AG04450 (cell line): Measurements from ENCODE around the gene BCS1L. TPM values are rescaled to one million over a fixed set of nuclear protein-coding genes. Genes with fewer than 3 reads are reported as not detected.

ENCODE experiments used
- CTCF ChIA-PET: fragments of 300-600, 350-600 bp; formaldehyde crosslinking; extraction: SDS; loops from one replicate; lab custom pipeline; 2022; ENCODE audit warnings: antibody characterized with exemption, inconsistent platforms; lab: Charles Lee
- POLR2A ChIA-PET: fragments of 350-600 bp; formaldehyde crosslinking; extraction: SDS; loops from one replicate; lab custom pipeline; 2021; ENCODE audit warnings: antibody characterized with exemption, inconsistent platforms; lab: Yijun Ruan, JAX
- DNase-seq: peaks from one replicate; pipeline ENCODE4 v3.0.0-alpha.2; 2011; ENCODE audit warnings: low read depth, low spot score
- H3K27ac ChIP-seq: one replicate; pipeline ENCODE4 v1.5.1; 2012; ENCODE audit warnings: low read depth, low read length, control low read depth
- H3K27me3 ChIP-seq: one replicate; pipeline ENCODE4 v1.6.0; 2012; ENCODE audit warnings: low read length; ENCODE audit not compliant: control insufficient read depth, insufficient read depth
- H3K4me3 ChIP-seq: 2 replicates; pipeline ENCODE4 v1.5.1; 2011; ENCODE audit warnings: mild to moderate bottlenecking, low read depth, low read length, control low read depth
- H3K9me3 ChIP-seq: 2 replicates; pipeline ENCODE4 v1.5.1; 2012; ENCODE audit warnings: low read length; ENCODE audit not compliant: control insufficient read depth, insufficient read depth
- polyA plus RNA-seq: library from polyadenylated mRNA; depleted of rRNA; stranded (reverse); fragments of >200 nt; gene quantifications from 2 replicates; pipeline ENCODE4 v1.2.3, GENCODE V29; 2011
- TF ChIP-seq, protein P1 (sequence below): IDR thresholded peaks from 2 replicates; pipeline ENCODE4 v1.5.1; 2011; ENCODE audit warnings: low read depth, low read length, control low read depth, inconsistent platforms

BCS1L gene
- polyA plus RNA-seq, 1 experiment: 28.4 TPM

DNA sequence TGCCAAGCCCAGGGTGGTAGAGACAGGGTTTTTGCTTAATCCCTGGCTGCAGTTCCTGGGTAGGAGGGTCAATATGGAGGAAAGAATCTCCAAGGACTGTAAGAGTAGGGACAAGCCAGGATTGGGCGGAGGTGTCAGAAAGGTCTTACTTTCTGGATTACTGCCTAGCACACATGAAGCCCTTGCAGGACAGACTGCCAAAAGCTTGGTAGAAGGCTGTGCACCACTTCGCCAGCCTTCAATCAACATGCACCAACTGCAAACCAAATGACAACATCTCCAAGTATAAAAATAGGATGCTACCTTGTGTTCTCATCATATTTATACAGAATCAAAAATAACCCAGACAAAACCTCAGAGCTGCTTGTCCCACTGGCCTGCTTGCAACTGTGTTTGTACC is 3.7 kb upstream of the BCS1L start:
- Histone ChIP-seq H3K27ac (no peak overlapping the region), H3K4me3 (no peak overlapping the region), H3K27me3 (no peaks in the 10 kb centered on the region), H3K9me3 (peaks cover 3% of the 10 kb centered on the region; the same call in 1 of the 2 replicates)
- POLR2A ChIA-PET: no interaction called here
- no peak for DNase-seq
- CTCF ChIA-PET: interaction anchor here (1.4 kb wide), 1 partner anchor 192 kb away, joined by 9 read pairs; no protein-coding TSS in a partner anchor
- TF ChIP-seq, protein P1, sequence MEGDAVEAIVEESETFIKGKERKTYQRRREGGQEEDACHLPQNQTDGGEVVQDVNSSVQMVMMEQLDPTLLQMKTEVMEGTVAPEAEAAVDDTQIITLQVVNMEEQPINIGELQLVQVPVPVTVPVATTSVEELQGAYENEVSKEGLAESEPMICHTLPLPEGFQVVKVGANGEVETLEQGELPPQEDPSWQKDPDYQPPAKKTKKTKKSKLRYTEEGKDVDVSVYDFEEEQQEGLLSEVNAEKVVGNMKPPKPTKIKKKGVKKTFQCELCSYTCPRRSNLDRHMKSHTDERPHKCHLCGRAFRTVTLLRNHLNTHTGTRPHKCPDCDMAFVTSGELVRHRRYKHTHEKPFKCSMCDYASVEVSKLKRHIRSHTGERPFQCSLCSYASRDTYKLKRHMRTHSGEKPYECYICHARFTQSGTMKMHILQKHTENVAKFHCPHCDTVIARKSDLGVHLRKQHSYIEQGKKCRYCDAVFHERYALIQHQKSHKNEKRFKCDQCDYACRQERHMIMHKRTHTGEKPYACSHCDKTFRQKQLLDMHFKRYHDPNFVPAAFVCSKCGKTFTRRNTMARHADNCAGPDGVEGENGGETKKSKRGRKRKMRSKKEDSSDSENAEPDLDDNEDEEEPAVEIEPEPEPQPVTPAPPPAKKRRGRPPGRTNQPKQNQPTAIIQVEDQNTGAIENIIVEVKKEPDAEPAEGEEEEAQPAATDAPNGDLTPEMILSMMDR: no peak

DNA sequence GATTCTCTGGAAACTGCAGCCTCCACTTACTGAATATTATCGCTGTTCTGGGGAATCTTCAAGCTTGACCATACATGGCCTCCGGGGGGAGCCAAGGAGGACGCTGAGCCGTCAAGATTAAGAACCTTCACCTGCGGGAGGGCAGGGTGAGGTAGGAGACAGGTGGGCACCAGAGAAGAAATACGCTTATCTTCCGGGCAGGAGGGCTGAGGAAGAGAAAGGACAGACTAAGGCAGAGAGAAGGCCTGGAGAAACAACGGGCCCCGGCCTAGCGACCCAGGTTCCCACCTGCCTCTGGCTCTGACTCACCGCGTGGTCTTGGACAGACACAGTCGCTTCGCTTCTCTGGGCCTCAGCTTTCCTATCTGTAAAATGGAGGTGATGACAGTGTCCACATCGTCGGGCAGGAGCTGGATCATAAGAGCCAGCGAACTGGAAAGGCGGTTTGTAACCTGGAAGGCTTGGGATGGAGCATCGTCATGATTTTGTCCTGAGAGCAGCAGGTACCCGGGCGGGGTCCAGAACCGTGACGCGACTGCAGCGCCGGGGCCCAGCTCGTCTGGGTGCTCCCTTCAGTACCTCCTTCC is 719 bp upstream of the BCS1L start:
- no peak for DNase-seq
- H3K4me3 ChIP-seq: peak overlapping the region; percentile 91
- H3K27ac ChIP-seq: peak overlapping the region; percentile 39
- ChIA-PET POLR2A (interaction anchor here (0.8 to 3.0 kb wide), 6 partner anchors 13 to 389 kb away, joined by 3 to 24 read pairs (median 5); partner anchors contain the start of genes AAMP, PNKD, RNF25 and STK36), CTCF (interaction anchor here (0.5 to 5.2 kb wide), 12 partner anchors 8 to 220 kb away, joined by 3 to 72 read pairs (median 4); partner anchors contain the start of genes RNF25 and STK36)
- peaks cover 3% of the 10 kb centered on the region; the same call in 1 of the 2 replicates for H3K9me3 ChIP-seq
- H3K27me3 ChIP-seq: no peaks in the 10 kb centered on the region
- TF ChIP-seq, protein P1: peak; percentile 62

DNA sequence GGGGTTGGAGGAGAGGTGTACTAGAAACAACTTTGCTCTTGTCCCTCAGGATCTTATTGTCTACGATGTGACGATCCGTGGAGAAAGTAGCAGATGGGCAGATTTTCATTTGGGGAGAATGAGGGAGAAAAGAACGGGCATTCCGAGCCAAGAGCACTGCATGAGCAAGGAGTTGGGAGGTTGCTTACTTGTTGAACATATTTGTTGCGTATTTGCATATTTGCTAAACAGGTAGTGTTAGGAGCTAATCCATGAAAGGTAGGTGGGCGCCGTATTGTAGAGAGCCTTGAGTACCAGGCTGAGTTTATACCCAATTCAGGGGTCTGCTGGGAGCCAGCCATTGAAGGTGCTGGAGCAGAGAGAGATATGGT is 490 bp downstream of the BCS1L start:
- TF ChIP-seq, protein P1: no peak
- ChIA-PET POLR2A (interaction anchor here (0.6 to 3.0 kb wide), 9 partner anchors 8 to 418 kb away, joined by 3 to 24 read pairs (median 5); partner anchors contain the start of genes PLCD4, RNF25, STK36 and TTLL4), CTCF (interaction anchor here (0.6 to 5.2 kb wide), 10 partner anchors 11 to 188 kb away, joined by 3 to 72 read pairs (median 3); partner anchors contain the start of genes RNF25 and STK36)
- DNase-seq: no peak
- Histone ChIP-seq H3K9me3 (peaks cover 3% of the 10 kb centered on the region; the same call in 1 of the 2 replicates), H3K4me3 (peak overlapping the region; percentile 91), H3K27me3 (no peaks in the 10 kb centered on the region), H3K27ac (peak overlapping the region; percentile 21)

DNA sequence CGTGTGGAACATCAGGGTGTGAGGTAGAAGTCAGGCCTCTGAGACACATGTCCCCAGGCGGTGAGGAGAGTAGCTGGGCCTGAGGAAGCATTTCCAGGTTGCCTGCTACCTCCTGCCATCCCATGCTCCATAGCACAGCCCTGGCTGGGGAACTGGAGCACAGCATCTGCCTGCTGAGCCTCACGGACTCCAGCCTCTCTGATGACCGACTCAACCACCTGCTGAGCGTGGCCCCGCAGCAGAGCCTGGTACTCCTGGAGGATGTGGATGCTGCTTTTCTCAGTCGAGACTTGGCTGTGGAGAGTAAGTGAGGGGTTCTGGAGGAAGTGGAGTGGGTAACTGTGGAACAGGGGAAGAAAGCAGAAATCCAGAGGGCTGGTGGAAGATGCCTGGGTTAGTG is 2.9 kb downstream of the BCS1L start:
- ChIA-PET CTCF (interaction anchor here (5.2 kb wide), 1 partner anchor 13 kb away, joined by 32 read pairs; no protein-coding TSS in a partner anchor), POLR2A (interaction anchor here (1.3 kb wide), 1 partner anchor 10 kb away, joined by 3 read pairs; the partner anchor contains the start of gene STK36)
- Histone ChIP-seq H3K4me3 (no peak overlapping the region), H3K9me3 (peaks cover 3% of the 10 kb centered on the region; the same call in 1 of the 2 replicates), H3K27ac (no peak overlapping the region), H3K27me3 (no peaks in the 10 kb centered on the region)
- TF ChIP-seq, protein P1: no peak
- no peak for DNase-seq

DNA sequence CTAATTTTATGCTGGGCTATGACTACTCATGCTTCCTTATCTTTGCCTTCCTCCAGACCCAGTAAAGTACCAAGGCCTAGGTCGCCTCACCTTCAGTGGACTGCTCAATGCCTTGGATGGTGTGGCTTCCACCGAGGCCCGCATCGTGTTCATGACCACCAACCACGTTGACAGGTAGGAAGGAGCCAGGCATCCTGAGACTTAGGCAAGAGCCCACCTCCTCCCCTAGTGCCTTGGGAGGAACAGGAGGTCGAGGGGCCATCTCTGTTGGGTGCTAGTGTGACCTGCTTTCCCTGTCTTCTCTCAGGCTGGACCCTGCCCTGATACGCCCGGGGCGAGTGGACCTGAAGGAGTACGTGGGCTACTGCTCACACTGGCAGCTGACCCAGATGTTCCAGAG is 3.3 kb downstream of the BCS1L start:
- ChIA-PET POLR2A (interaction anchor here (0.5 kb wide), 1 partner anchor 38 kb away, joined by 4 read pairs; no protein-coding TSS in a partner anchor), CTCF (no interaction called here)
- no peak overlapping the region for H3K4me3 ChIP-seq
- TF ChIP-seq, protein P1: no peak
- DNase-seq: no peak
- no peaks in the 10 kb centered on the region for H3K27me3 ChIP-seq
- H3K9me3 ChIP-seq: peaks cover 3% of the 10 kb centered on the region; the same call in 1 of the 2 replicates
- H3K27ac ChIP-seq: no peak overlapping the region
